HepG2 (cell line): ENCODE data around the gene NAGS.

Experiments used
- BRCA1 ChIP-seq: sonication (generic); formaldehyde crosslinking; IDR thresholded peaks from 2 replicates; pipeline ENCODE4 v1.4.0; 2020; ENCODE audit warnings: missing genetic modification reagents
- FOXC1 ChIP-seq: sonication (generic); formaldehyde crosslinking; IDR thresholded peaks from 2 replicates; pipeline ENCODE4 v1.8.0; 2022; ENCODE audit warnings: mild to moderate bottlenecking, missing genetic modification reagents, borderline replicate concordance
- SYNCRIP ChIP-seq: fragments of 200-400 bp; formaldehyde crosslinking; IDR thresholded peaks from 2 replicates; pipeline ENCODE4 v1.6.1; 2018; ENCODE audit warnings: mild to moderate bottlenecking, low read depth, low read length; ENCODE audit not compliant: insufficient read depth
- ZNF766 ChIP-seq: sonication (generic); formaldehyde crosslinking; IDR thresholded peaks from 2 replicates; pipeline ENCODE4 v1.5.0; 2020; ENCODE audit warnings: missing genetic modification reagents, borderline replicate concordance
- TF ChIP-seq, protein P1 (sequence below): IDR thresholded peaks from 2 replicates; pipeline ENCODE4 v1.6.1; 2012; ENCODE audit warnings: inconsistent platforms

DNA sequence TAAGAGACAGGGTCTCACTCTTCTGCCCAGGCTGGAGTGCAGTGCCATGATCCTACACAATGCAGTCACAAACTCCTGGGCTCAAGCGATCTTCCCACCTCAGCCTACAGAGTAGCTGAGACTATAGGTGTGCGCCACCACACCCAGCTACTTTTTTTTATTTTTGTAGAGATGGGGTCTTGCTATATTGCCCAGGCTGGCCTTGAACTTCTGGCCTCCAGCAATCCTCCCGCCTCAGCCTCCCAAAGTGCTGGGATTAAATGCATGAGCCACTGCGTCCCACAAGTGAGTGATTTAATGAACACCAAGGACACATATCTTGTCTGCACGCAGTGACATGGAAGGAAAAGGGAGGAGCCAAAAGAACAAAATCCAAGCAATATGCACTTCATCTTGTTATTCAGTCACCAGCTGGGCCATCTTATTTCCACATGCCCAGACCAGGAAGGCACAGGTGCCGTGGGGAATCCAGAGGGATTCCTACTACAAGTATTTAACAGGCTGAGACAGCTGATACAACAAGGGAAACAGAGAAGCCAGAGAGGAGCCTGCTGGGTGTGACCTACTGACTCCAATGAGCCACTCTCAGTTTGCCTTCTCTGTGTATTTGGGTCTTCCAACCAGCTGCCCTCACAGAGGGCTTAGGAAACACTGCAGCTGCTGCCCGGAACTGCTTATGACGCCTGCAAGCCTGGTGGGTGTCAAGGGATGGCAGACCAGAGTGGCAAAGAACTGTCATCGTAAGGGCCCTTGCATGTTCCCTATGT is 45.1 kb downstream of the NAGS start:
- TF ChIP-seq, protein P1, sequence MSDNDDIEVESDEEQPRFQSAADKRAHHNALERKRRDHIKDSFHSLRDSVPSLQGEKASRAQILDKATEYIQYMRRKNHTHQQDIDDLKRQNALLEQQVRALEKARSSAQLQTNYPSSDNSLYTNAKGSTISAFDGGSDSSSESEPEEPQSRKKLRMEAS = no peak
- TF ChIP-seq FOXC1 = no peak
- TF ChIP-seq SYNCRIP = no peak
- TF ChIP-seq BRCA1 (CRISPR knock-in tag) = no peak
- TF ChIP-seq ZNF766 (CRISPR knock-in tag) = no peak
